SK-N-SH treated with all-trans-retinoic acid at 6 μM for 48 hours (cell line): ENCODE results near the gene PARP15.
"Not testable (repeated sequence)": the region's sequence is repeated elsewhere in the genome, so short reads cannot be mapped to it uniquely, and the experiment has no call there.

Experiments
- RARB ChIP-seq: fragments of 250-450 bp; sonication (Bioruptor Pico); IDR thresholded peaks from 2 replicates; pipeline ENCODE4 v1.8.0; 2021; ENCODE audit warnings: mild to moderate bottlenecking, moderate library complexity
- TCF4 ChIP-seq: fragments of 250-450 bp; sonication (Bioruptor Pico); IDR thresholded peaks from 2 replicates; pipeline ENCODE4 v1.8.0; 2021; ENCODE audit warnings: mild to moderate bottlenecking, moderate library complexity, borderline replicate concordance

- not testable (repeated sequence) for TF ChIP-seq RARB, TCF4 (CRISPR knock-in tag)
These were observed 74.5 kb downstream of the PARP15 start for GRCh38 chr3:122651962-122652361.
